ENCODE measurements around the gene PCBP3. TPM values are rescaled to one million over a fixed set of nuclear protein-coding genes. Genes with fewer than 3 reads are reported as not detected.
A peak's percentile ranks its signal among the peaks of the same experiment; 100 is the strongest.

PCBP3 gene
- polyA plus RNA-seq, 1 experiment, result 1.6 TPM

DNA sequence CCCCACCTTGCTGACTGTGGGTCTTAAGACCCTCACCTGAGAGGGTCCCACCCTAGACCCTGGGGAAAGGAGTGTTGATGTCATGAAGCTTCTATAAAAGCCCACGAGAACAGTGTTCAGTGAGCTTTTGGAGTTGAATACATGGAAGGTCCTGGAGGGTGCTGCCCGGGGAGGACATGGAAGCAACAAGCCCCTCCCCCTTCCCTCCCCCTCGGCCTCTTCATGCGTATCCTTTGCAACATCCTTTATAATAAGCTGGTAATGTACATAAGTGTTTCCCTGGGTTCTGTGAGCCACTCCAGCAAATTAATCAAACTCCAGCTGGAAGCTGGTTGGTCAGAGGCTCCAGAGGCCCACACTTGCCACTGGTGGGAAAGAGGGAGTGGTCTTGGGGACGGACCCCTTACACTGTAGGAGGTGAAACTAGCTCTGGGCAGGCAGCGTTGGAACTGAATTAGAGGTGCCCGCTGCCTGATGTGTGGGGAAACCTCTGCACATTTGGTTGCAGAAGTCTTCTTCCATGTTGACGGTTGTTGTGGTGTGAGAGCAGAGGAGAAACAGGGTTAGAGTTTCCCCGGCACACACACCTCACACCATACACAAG lies 323.4 kb downstream of the PCBP3 start:
- ChIA-PET POLR2A (interaction anchor here (0.8 kb wide), 1 partner anchor 134 kb away, joined by 3 read pairs; no protein-coding TSS in a partner anchor), CTCF (no interaction called here)
- TF ChIP-seq, protein P1, sequence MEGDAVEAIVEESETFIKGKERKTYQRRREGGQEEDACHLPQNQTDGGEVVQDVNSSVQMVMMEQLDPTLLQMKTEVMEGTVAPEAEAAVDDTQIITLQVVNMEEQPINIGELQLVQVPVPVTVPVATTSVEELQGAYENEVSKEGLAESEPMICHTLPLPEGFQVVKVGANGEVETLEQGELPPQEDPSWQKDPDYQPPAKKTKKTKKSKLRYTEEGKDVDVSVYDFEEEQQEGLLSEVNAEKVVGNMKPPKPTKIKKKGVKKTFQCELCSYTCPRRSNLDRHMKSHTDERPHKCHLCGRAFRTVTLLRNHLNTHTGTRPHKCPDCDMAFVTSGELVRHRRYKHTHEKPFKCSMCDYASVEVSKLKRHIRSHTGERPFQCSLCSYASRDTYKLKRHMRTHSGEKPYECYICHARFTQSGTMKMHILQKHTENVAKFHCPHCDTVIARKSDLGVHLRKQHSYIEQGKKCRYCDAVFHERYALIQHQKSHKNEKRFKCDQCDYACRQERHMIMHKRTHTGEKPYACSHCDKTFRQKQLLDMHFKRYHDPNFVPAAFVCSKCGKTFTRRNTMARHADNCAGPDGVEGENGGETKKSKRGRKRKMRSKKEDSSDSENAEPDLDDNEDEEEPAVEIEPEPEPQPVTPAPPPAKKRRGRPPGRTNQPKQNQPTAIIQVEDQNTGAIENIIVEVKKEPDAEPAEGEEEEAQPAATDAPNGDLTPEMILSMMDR (IDR thresholded peaks at IDR 0.05; ENCODE audit: low read depth, low read length), result no peak
- Histone ChIP-seq H3K27me3 (ENCODE audit: control insufficient read depth, insufficient read depth, low read length) (no peaks in the 10 kb centered on the region), H3K9me3 (ENCODE audit: control insufficient read depth, insufficient read depth, low read length) (peaks cover 7% of the 10 kb centered on the region; the same call in 1 of the 2 replicates), H3K27ac (ENCODE audit: low read depth, low read length) (no peak overlapping the region), H3K4me3 (ENCODE audit: low read depth, low read length) (no peak overlapping the region)
- no peak for DNase-seq (ENCODE audit: low read depth, low spot score)

DNA sequence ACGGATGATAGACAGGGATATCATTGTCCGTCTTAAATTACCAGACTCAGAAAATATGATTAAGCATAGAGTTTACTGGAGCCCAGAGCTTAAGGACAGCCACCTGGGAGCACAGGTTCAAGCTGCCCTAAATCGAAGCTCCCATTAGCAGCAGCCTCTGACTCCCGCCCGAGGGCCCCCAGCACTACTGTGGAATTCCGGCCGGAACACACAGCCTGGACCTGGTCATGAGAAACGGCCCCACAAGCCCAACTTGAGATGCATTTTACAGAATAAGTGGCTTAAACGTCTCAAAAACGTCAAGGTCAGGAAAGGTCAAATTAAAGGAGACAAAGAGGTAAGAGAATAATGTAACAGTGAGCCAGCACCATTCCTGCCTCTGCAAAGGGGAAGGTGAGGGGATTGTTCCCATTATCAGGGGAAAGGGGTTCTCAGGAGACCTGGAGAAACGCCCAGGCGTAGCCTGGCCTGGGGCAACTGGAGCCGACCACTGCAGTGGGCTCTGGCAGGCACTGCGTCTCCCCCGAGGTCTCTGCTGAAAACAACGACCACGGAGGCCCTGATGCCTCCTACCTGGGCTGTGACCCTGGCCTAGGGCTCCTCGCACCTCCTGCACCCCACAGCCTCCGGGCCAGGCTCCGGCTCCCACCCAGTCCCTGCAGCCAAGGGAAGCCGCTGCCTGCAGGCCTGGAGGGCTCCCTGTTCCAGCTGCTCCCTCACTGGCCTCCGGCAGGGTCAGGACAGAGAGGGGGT lies 326.6 kb downstream of the PCBP3 start:
- no peak for DNase-seq (ENCODE audit: low read depth, low spot score)
- ChIA-PET CTCF (interaction anchor here (0.6 to 2.0 kb wide), 10 partner anchors 12 to 669 kb away, joined by 3 to 6 read pairs (median 3); partner anchors contain the start of gene YBEY), POLR2A (interaction anchor here (0.5 kb wide), 1 partner anchor 119 kb away, joined by 3 read pairs; no protein-coding TSS in a partner anchor)
- H3K27me3 ChIP-seq (ENCODE audit: control insufficient read depth, insufficient read depth, low read length), result no peaks in the 10 kb centered on the region
- H3K27ac ChIP-seq (ENCODE audit: low read depth, low read length), result no peak overlapping the region
- no peak overlapping the region for H3K4me3 ChIP-seq (ENCODE audit: low read depth, low read length)
- TF ChIP-seq, protein P1 (IDR thresholded peaks at IDR 0.05; ENCODE audit: low read depth, low read length), result no peak
- peaks cover under 1% of the 10 kb centered on the region for H3K9me3 ChIP-seq (ENCODE audit: control insufficient read depth, insufficient read depth, low read length)

DNA sequence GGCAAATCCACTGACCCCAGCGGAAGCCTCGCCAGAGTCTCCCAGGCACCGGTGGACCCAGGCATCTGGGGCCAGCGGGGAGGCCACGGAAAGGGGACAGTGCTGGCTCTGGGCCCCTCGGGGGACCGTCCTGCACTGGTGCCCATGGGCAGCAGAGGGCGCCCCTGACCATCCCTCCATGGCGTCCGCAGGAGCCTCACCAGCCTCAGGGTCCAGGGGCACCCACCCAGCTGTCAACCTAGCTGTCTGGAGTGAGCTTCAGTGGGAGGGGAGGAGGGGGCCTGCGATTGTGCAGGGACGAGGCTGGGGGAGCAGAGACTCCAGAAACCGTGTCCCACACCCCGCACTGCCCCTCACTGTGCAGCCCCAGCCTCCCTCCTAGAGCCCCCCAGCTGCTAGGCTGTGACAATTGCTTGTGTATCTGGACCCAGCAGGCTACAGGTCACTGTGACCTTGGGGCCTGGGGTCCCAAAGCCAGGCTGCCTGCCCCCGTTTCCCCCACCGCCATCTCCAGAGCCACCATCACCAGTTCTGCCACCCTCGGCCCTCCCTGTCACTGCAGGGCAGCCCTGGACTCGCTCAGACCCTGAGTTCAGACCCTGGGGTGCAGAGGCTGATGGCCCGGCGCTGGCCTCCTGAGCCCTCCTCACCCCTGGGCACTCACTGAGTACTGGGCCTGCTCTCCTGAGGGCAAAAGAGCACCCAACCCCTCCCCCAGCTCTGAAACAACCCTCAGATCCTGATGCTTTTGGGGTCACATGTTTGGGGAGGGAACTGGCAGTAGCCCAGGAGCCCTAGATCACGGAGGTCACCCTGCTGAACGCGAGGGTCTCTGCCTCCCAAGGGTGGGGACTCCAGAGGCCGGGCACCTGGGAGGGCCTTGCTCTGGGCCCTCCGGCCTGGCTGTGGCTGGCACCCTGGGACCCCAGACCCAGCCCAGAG lies 327.4 kb downstream of the PCBP3 start:
- CTCF ChIA-PET, result interaction anchor here (0.6 to 2.0 kb wide), 9 partner anchors 17 to 669 kb away, joined by 3 to 8 read pairs (median 4); partner anchors contain the start of gene YBEY

DNA sequence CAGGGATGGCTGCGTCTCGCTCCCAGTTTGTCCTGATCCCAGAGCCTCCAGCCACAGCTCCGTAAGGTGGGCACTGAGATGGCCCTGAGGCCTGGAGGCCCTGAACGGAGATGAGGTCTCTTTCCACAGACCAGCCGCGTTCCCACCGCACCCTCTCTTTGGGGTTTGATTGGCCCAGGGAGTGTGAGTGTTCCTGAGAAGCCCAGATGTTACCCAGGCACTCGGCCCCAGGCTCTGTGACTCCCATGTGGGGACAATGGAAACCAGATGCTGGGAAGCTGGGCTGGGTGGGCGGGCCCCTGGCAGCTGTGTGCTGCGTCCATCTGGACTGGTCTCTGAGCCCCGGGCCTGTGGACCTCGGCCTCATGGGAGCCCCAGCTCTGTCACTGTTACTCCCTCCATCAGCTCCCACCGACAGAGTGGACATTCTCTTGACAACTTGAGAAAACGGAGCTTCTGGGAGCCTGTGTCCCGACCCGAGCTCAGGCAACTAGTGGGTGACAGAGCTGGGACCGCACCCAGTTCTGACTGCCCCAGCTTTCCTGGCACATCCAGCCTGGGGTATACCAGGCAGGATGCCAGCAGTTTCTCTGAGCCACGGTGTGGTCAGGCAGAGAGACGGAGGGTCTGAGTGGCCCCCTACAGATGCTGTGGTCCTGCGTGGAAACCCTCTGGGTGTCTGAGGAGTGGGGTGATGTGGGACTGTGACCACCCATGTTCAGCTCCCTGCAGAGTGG lies 328.3 kb downstream of the PCBP3 start:
- ChIA-PET POLR2A (interaction anchor here (0.6 to 2.7 kb wide), 9 partner anchors 9 to 208 kb away, joined by 3 to 15 read pairs (median 3); partner anchors contain the start of gene COL6A1), CTCF (interaction anchor here (1.1 to 2.0 kb wide), 4 partner anchors 121 to 668 kb away, joined by 3 to 8 read pairs (median 4); no protein-coding TSS in a partner anchor)
- TF ChIP-seq, protein P1 (IDR thresholded peaks at IDR 0.05; ENCODE audit: low read depth, low read length), result no peak
- peak; percentile 70 for DNase-seq (ENCODE audit: low read depth, low spot score)
- H3K27ac ChIP-seq (ENCODE audit: low read depth, low read length), result peak overlapping the region; percentile 97
- no peak overlapping the region for H3K4me3 ChIP-seq (ENCODE audit: low read depth, low read length)
- H3K9me3 ChIP-seq (ENCODE audit: control insufficient read depth, insufficient read depth, low read length), result no peaks in the 10 kb centered on the region; the same call in 1 of the 2 replicates
- H3K27me3 ChIP-seq (ENCODE audit: control insufficient read depth, insufficient read depth, low read length), result no peaks in the 10 kb centered on the region

More for the DNA sequence above, 327.4 kb downstream of the PCBP3 start:
- no peaks in the 10 kb centered on the region for H3K27me3 ChIP-seq (ENCODE audit: control insufficient read depth, insufficient read depth, low read length)
- POLR2A ChIA-PET, result interaction anchor here (0.5 to 1.1 kb wide), 4 partner anchors 58 to 179 kb away, joined by 3 to 4 read pairs (median 3); partner anchors contain the start of gene COL6A2
- TF ChIP-seq, protein P1 (IDR thresholded peaks at IDR 0.05; ENCODE audit: low read depth, low read length), result peak; percentile 91
- no peak overlapping the region for H3K4me3 ChIP-seq (ENCODE audit: low read depth, low read length)
- DNase-seq (ENCODE audit: low read depth, low spot score), result no peak
- H3K27ac ChIP-seq (ENCODE audit: low read depth, low read length), result peak overlapping the region; percentile 97
- no peaks in the 10 kb centered on the region; the same call in 1 of the 2 replicates for H3K9me3 ChIP-seq (ENCODE audit: control insufficient read depth, insufficient read depth, low read length)
